HepG2 (cell line): ENCODE data around the gene TAF3. TPM values are rescaled to one million over a fixed set of nuclear protein-coding genes. Genes with fewer than 3 reads are reported as not detected.
A peak's percentile ranks its signal among the peaks of the same experiment; 100 is the strongest.

Experiments
- ATF1 ChIP-seq: IDR thresholded peaks from 2 replicates; pipeline ENCODE4 v1.6.1; 2016; ENCODE audit warnings: mild to moderate bottlenecking, control low read depth
- BHLHE40 ChIP-seq: IDR thresholded peaks from 2 replicates; pipeline ENCODE4 v1.6.1; 2011; ENCODE audit warnings: low read length, improper control_type of control experiment
- DPF2 ChIP-seq: sonication (generic); formaldehyde crosslinking; IDR thresholded peaks from 2 replicates; pipeline ENCODE4 v1.4.0; 2020; ENCODE audit warnings: mild to moderate bottlenecking, low read depth, missing genetic modification reagents, borderline replicate concordance
- ETV6 ChIP-seq: sonication (generic); formaldehyde crosslinking; conservative IDR thresholded peaks from 2 replicates; pipeline ENCODE4 v1.4.0; 2020; ENCODE audit warnings: missing genetic modification reagents
- GABPA ChIP-seq, 2 experiments: IDR thresholded peaks; 2 replicates each; pipeline ENCODE4 v1.6.1; 2011 to 2016; ENCODE audit warnings: low read depth in 2 of 2, low read length in 1 of 2, missing biosample characterization in 1 of 2, missing genetic modification characterization in 1 of 2
- GZF1 ChIP-seq: sonication (generic); formaldehyde crosslinking; IDR thresholded peaks from 2 replicates; pipeline ENCODE4 v1.5.1; 2020; ENCODE audit warnings: mild to moderate bottlenecking, missing genetic modification reagents
- HNRNPLL ChIP-seq: fragments of 200-400 bp; formaldehyde crosslinking; IDR thresholded peaks from 2 replicates; pipeline ENCODE4 v1.6.1; 2017; ENCODE audit warnings: mild to moderate bottlenecking, low read depth, low read length; ENCODE audit not compliant: poor library complexity, severe bottlenecking
- IKZF4 ChIP-seq: sonication (generic); formaldehyde crosslinking; IDR thresholded peaks from 2 replicates; pipeline ENCODE4 v1.5.1; 2020; ENCODE audit warnings: borderline replicate concordance, mild to moderate bottlenecking, low read depth, missing genetic modification reagents; ENCODE audit errors: not compliant biosample characterization
- JUN ChIP-seq: sonication (generic); formaldehyde crosslinking; IDR thresholded peaks from 2 replicates; pipeline ENCODE4 v1.4.0; 2020; ENCODE audit warnings: mild to moderate bottlenecking, missing genetic modification reagents
- KDM6A ChIP-seq: IDR thresholded peaks from 2 replicates; pipeline ENCODE4 v1.6.1; 2016; ENCODE audit warnings: low read depth
- KMT2B ChIP-seq: IDR thresholded peaks from 2 replicates; pipeline ENCODE4 v1.6.1; 2016; ENCODE audit warnings: missing genetic modification reagents, missing compliant biosample characterization
- MED1 ChIP-seq: sonication (generic); formaldehyde crosslinking; IDR thresholded peaks from 2 replicates; pipeline ENCODE4 v1.4.0; 2020; ENCODE audit warnings: missing genetic modification reagents
- MYC ChIP-seq: sonication (generic); formaldehyde crosslinking; IDR thresholded peaks from 2 replicates; pipeline ENCODE4 v1.9.0; 2021; ENCODE audit warnings: missing genetic modification reagents, borderline replicate concordance
- NFKBIZ ChIP-seq: IDR thresholded peaks from 2 replicates; pipeline ENCODE4 v1.6.1; 2018; ENCODE audit warnings: missing genetic modification reagents, missing compliant biosample characterization
- RFX5 ChIP-seq: IDR thresholded peaks from 2 replicates; pipeline ENCODE4 v1.6.1; 2011; ENCODE audit warnings: low read depth, low read length, improper control_type of control experiment
- RXRA ChIP-seq: sonication (generic); formaldehyde crosslinking; IDR thresholded peaks from 2 replicates; pipeline ENCODE4 v1.5.1; 2020; ENCODE audit warnings: missing genetic modification reagents
- SNAPC2 ChIP-seq: sonication (generic); formaldehyde crosslinking; IDR thresholded peaks from 2 replicates; pipeline ENCODE4 v1.8.1; 2022; ENCODE audit warnings: mild to moderate bottlenecking, missing genetic modification reagents
- ZBTB34 ChIP-seq: sonication (generic); formaldehyde crosslinking; IDR thresholded peaks from 2 replicates; pipeline ENCODE4 v1.8.0; 2022; ENCODE audit warnings: mild to moderate bottlenecking, missing genetic modification reagents
- ZMYM2 ChIP-seq: sonication (generic); formaldehyde crosslinking; IDR thresholded peaks from 2 replicates; pipeline ENCODE4 v1.8.0; 2022; ENCODE audit warnings: mild to moderate bottlenecking, missing genetic modification reagents
- ZNF282 ChIP-seq: fragments of 450-650 bp; IDR thresholded peaks from 2 replicates; pipeline ENCODE4 v1.6.1; 2018; ENCODE audit not compliant: partially characterized antibody
- ZNF354B ChIP-seq: sonication (generic); formaldehyde crosslinking; IDR thresholded peaks from 2 replicates; pipeline ENCODE4 v1.8.0; 2022; ENCODE audit warnings: mild to moderate bottlenecking, missing genetic modification reagents
- ZNF644 ChIP-seq: IDR thresholded peaks from 2 replicates; pipeline ENCODE4 v1.6.1; 2016; ENCODE audit warnings: low read depth
- ZNF770 ChIP-seq: sonication (generic); formaldehyde crosslinking; IDR thresholded peaks from 2 replicates; pipeline ENCODE4 v1.5.0; 2020; ENCODE audit warnings: mild to moderate bottlenecking, missing genetic modification reagents
- polyA plus RNA-seq, 8 experiments: library from polyadenylated mRNA; depleted of rRNA in 3 of 8; stranded (reverse) in 7 of 8; unstranded in 1 of 8; fragments of >200 nt; fragmentation: Illumina TruSeq in 4 of 8; extraction: Trizol in 4 of 8; gene quantifications; 2 replicates each; pipeline versions ENCODE4 v1.2.1 to v1.2.3, GENCODE V29; 2011 to 2016; ENCODE audit warnings: low read depth in 4 of 8, missing spikeins in 1 of 8, mixed read lengths in 1 of 8; ENCODE audit not compliant: insufficient read depth in 1 of 8
- total RNA-seq, 5 experiments: library from RNA; depleted of rRNA; stranded (reverse); fragments of >200 nt; fragmentation: Illumina TruSeq; extraction: Trizol; gene quantifications; 2 replicates each; pipeline ENCODE4 v1.2.3, GENCODE V29; 2016; ENCODE audit warnings: low read depth in 1 of 5
- TF ChIP-seq, protein P1 (sequence below): sonication (generic); formaldehyde crosslinking; IDR thresholded peaks from 2 replicates; pipeline ENCODE4 v1.5.1; 2020; ENCODE audit warnings: missing genetic modification reagents, mild to moderate bottlenecking, borderline replicate concordance
- TF ChIP-seq, protein P2 (sequence below): sonication (generic); formaldehyde crosslinking; IDR thresholded peaks from 2 replicates; pipeline ENCODE4 v1.4.0; 2020; ENCODE audit warnings: missing genetic modification reagents

The TAF3 gene
- total and polyA plus RNA-seq, 2 of the 13 experiments (the other 11 are each of a cell fraction or from before 2014, with no cell fraction given), result 1.7 to 2.9 TPM

- TF ChIP-seq JUN (CRISPR knock-in tag) (peak; percentile 58; the same call in 1 of the 2 replicates), ZNF644 (CRISPR knock-in tag) (0 out of 2 replicates have a peak, but pooled peaks have one; percentile 63), RXRA (CRISPR knock-in tag) (peak; percentile 47; the same call in 1 of the 2 replicates), KDM6A (CRISPR knock-in tag) (peak; percentile 72), RFX5 (no peak), HNRNPLL (no peak), GZF1 (0 out of 2 replicates have a peak, but pooled peaks have one; percentile 25), MED1 (peak; percentile 83), KMT2B (CRISPR knock-in tag) (peak; percentile 70), IKZF4 (CRISPR knock-in tag) (no peak), NFKBIZ (0 out of 2 replicates have a peak, but pooled peaks have one; percentile 45), MYC (CRISPR knock-in tag) (no peak), DPF2 (CRISPR knock-in tag) (peak; percentile 92), ZNF770 (CRISPR knock-in tag) (peak; percentile 50; the same call in 1 of the 2 replicates), ETV6 (CRISPR knock-in tag) (no peak), SNAPC2 (peak; percentile 50; the same call in 1 of the 2 replicates), ATF1 (CRISPR knock-in tag) (peak; percentile 47; the same call in 1 of the 2 replicates), BHLHE40 (peak; percentile 22; the same call in 1 of the 2 replicates), ZMYM2 (CRISPR knock-in tag) (0 out of 2 replicates have a peak, but pooled peaks have one; percentile 33), ZNF354B (CRISPR knock-in tag) (no peak), ZNF282 (no peak), ZBTB34 (CRISPR knock-in tag) (peak; percentile 35; the same call in 1 of the 2 replicates), GABPA (IDR thresholded peaks at IDR 0.05; ENCODE audit: low read depth, low read length) (no peak), GABPA (CRISPR knock-in tag; IDR thresholded peaks at IDR 0.05; ENCODE audit: low read depth) (peak; percentile 84)
- TF ChIP-seq, protein P1, sequence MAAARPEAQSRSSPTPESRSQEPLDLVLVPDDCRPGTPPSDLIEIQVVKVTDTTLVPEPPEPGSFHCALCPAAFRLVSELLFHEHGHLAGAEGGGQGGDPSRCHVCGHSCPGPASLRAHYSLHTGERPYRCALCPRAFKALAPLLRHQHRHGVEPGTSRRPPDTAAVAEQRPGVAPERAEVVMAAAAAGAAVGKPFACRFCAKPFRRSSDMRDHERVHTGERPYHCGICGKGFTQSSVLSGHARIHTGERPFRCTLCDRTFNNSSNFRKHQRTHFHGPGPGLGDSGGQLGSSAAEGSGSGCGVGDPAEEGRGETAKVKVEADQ, result no peak
- TF ChIP-seq, protein P2, sequence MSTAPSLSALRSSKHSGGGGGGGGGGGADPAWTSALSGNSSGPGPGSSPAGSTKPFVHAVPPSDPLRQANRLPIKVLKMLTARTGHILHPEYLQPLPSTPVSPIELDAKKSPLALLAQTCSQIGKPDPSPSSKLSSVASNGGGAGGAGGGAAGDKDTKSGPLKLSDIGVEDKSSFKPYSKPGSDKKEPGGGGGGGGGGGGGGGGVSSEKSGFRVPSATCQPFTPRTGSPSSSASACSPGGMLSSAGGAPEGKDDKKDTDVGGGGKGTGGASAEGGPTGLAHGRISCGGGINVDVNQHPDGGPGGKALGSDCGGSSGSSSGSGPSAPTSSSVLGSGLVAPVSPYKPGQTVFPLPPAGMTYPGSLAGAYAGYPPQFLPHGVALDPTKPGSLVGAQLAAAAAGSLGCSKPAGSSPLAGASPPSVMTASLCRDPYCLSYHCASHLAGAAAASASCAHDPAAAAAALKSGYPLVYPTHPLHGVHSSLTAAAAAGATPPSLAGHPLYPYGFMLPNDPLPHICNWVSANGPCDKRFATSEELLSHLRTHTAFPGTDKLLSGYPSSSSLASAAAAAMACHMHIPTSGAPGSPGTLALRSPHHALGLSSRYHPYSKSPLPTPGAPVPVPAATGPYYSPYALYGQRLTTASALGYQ (CRISPR knock-in tag), result peak; percentile 80
These were observed 114.2 kb downstream of the TAF3 start (continued) for GRCh38 chr10:7932301-7933036.
